Measurements from ENCODE around the gene ZNF746. TPM values are rescaled to one million over a fixed set of nuclear protein-coding genes. Genes with fewer than 3 reads are reported as not detected.

Gene ZNF746
- total RNA-seq, 1 donor from 2014 or later = 20.1 TPM

DNA sequence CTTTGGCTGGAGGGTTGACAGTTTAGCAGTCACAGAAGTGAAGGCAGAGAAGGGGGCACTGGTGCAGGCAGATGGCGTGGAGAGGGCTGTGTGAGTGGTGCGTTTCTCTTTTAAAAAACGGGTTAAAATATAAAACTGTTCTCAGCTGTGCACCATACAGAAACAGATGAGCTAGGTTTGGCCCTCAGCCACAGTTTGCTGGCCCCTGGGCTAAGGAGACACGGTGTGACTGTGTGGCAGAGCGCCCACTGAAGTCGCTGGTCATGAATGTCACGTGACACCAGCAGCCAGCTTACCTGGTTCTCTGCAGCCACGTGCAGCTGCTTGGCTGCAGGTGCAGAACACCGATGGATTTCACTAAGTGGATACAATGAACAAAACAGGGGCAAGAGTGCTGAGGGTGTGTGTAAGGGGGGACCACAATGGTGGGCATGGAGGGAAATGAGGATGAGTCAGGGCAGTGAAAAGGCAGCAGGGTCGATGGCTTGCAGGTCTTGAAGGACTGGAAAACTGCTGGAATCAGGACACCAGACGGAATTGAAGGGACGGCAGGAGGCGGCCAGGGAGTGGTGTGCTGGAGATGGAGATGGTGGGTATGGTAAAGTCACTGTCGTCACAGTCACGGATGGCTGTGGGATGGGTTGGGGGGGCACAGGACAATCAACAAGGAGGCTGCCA, 7.4 kb downstream of the ZNF746 start:
- DNase-seq (ENCODE audit: low read depth) = no peak

DNA sequence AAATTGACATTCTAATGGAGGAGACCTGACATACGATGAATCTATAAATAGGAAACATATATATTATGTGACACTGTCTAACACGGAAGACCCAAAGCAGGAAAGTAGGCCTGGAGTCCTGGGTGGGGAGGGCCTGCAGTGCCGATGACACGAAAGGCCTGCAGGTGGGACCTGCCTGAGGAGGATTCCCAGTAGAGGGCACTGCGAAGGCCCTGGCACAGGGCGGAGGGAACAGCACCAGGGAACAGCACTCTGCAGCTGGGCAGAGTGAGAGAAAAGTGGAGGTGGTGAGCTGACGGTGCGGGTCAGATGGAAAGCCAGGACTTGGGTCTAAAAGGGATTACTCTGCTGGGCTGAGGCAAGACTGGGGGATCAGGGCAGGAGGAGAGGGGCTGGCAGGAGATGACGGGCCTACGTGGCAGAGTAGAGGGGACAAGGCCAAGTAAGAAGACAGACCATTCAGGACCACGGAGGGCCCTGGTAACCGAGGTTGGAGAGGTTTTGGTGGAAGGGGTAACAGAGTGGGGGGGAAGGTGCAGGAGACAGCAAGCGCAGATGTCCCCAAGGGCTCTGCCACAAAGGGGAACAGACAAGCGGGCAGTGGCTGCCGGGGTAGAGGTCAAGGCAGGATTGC, 8.1 kb downstream of the ZNF746 start:
- DNase-seq (ENCODE audit: low read depth) = no peak

DNA sequence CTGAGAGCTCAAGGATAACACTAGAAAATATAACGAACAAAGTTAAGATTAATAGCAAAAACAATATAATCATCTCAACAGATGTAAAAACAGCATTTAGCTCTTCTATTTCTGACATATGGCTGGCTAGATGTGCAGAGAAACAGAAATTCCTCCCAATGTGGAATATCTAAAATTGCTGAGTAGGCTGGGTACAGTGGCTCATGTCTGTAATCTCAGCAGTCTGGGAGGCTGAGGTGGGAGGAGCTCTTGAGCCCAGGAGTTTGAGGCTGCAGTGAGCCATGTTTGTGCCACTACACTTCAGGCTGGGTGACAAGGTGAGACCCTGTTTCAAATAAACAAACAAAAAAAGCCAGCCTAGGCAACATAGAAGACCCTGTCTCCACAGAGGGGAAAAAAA, 18.0 kb downstream of the ZNF746 start:
- DNase-seq (ENCODE audit: low read depth) = no peak

DNA sequence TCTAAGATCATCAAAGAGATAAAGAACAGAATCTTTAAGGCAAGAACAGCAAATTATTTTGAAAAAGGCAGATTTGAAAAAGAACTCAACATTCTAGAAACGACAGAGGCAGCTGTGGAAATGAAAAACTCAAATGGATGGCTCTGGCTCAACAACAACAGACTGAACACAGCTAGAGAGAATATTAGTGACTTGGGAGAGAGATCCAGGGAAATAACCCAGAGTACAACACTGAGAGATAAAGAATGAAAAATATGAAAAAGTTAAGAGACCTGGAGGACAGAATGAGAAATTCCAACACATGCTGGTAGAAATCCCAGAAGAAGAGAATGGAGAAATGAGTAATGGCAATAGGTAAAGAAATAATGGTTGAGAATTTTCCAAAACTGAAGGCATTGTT, 18.9 kb downstream of the ZNF746 start:
- no peak for DNase-seq (ENCODE audit: low read depth)

DNA sequence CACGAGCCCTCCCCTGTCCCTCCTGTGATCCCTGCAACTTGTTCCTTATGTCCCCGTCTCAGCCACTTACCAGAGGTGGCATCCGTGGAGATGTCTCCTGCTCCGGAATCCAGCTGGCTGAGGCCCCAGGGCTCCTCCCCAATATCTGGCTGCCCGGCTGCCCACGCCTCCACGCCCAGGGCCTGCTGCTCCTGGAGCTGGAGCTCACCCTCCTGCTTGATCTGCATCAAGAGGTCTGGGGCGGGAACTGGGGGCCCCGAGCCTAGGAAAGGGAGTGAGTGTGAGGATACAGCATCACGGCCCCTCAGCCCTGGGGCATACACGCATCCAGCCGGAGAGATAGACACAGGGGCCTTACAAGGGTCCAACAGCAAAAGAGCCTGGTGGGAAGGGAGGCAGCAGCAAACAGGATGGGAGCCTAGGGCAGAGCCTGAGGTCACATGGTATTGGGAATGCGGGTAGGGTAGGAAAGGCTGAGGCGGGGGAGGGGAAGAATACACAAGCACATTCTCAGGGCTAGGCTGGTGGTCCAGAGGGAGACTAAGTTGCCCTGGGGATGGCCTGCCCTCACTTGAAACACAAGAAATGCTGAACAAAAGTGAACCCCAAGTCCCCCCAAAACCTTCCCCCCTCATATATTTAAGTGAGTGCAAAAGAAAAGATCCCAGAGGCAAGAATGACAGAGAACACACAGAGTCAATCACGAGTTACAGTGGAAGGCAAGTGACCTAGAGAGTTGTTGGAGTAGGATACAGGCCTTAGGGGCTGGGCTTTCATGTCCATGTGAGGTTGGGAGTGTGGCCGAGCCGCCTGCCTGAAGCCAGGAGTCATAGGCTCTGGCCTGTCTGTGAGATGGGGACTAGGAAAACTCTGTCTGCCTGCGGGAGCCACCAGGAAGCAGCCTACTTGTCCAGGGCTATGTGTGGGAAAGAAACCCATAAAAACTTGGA, 19.8 kb downstream of the ZNF746 start:
- no peak for DNase-seq (ENCODE audit: low read depth)

DNA sequence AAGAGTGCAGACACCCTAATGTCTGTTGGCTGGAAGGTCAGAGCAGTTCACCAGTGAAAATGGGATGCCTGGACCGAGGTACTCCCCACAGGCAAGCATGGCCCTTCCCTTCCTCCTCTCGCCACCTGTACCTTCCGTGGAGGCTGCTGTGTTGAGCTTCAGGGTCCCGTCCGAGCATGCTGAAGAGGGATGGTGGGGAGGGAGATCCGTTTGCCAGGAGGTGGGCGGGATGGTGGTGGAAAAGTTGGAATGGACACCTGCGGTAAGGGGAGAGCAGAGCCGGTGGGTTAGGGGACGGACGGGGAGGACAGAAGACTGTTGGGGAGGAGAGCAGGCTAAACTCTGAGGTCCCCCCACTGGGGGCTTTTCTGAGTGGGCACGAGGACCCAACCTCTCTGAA, 20.8 kb downstream of the ZNF746 start:
- DNase-seq (ENCODE audit: low read depth) = no peak

DNA sequence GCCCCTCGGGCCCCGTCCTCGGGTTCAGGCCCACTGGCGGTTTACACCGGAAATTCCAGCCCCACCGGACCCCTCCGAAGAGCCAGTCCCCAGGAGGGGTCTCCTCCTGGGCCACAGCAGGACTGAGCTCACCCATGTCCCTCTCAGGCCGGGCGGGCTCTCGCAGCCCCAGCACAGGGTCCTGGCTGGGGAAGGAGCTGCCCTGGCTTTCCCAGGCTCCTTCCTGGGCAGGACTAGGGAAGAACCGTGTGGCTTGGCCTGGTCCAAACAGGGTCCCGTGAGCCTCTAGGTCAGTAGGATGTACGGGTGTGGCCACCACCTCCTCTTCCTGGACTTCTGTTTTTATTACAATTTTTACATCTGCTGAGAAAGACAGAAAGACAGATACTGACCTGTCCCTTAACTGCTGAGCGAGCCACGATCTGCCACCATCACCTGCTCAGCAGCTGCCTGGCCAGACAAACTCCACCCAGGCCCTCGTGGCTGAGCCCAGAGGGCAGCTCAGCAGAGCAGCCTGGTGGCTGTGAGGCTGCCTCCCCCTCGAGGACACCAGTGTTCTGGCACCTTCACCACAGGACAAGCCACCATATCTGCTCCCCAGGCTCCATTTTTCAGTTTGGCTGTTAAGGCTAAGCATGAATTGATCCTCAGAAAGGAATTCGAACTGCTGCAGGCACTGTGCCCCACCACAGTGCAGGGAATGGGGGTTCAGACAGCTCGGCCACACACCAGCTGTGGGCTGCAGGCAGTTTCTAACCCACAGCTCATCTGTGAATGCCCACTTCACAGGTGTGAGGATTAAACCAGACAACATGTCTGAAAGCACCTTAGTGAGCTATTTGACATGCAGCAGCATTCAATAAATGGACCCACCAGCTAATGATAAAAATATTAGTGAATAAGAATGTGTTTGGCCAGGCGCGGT, 22.2 kb downstream of the ZNF746 start:
- DNase-seq (ENCODE audit: low read depth) = no peak

DNA sequence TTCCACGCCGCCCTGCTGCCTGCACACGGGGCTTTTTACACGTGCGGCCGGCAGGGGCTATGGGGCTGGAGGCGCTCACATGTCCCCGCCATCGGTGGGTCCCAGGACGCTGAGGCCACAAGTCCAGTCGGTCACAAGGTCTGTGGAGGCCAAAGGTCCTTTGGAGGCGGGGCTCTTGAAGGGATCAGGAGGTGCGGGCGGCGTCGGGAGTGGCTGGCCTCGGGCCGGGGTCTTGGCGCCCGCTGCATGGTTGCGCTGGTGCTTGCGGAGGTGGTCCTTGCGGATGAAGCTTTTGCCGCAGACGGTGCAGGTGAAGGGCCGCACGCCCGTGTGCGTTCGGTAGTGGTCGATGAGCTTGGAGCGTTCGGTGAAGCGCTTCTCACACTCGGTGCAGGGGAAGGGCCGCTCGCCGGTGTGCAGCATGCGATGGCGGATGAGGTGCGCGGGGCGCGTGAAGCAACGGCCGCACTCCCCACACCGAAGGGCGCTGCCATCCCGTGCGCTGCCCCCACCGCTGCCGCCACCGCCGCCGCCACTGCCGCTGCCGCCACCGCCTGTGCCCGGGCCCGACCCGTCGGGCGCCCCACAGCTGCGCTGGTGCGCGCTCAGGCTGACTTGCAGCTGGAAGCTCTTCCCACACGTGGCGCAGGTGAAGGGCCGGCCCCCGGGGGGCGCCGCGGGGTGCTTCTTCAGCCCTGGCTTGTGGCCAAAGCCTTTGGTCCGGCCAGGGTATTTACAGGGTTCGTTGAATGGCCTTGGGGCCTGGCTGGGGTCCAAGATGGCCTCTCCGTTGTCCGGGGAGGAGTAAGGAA, 23.1 kb downstream of the ZNF746 start:
- DNase-seq (ENCODE audit: low read depth) = no peak

DNA sequence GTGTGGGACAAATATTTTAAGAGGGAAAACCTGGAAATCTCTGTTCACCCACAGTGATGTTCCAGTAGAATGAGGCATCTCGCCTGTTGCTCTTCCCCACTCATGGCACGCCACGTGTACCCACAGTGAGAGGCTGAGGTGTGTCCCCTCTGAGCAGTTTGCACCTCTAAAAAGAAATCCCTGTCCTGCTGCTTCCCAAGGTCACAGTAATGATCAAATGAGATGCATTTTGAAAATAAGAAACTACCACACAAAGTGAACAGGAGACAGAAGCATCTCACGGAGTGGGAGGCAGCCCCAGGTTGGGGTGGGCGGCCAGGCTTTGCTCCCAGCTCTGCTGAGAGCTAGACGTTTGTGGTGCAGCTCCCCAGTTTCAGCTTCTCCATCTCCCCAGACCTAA, 24.4 kb downstream of the ZNF746 start:
- no peak for DNase-seq (ENCODE audit: low read depth)

DNA sequence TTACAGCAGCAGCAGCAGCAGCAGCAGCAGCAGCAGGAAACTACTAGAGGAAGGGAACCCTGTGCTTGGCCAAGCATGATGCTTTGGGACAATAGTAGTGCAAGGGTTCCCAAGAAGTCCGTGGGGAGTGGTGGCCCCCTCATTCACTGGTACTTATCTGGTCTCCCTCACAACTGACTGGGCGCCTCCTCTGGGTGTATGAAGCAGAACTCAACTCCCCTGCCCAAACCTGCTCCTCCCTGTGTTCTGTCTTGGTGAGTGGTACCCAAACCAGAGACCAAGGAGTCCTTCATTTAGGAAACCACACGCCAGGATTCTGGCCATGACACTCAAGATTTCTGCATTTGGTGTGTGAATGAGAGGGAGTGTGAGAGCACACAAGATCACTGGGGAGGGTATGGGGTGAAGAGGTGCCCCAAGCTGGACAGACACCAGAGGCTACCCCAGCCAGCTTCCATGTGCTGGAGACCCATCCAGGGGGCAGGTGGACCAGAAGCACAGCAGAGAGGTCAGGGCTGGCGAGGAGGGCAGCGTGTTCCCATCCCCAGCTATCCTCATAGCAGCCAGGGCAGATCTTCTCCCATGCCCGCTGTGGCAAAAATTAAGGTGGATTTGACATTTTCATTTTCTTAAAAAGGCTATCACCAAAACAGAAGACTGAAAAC, 26.2 kb downstream of the ZNF746 start:
- DNase-seq (ENCODE audit: low read depth) = no peak

DNA sequence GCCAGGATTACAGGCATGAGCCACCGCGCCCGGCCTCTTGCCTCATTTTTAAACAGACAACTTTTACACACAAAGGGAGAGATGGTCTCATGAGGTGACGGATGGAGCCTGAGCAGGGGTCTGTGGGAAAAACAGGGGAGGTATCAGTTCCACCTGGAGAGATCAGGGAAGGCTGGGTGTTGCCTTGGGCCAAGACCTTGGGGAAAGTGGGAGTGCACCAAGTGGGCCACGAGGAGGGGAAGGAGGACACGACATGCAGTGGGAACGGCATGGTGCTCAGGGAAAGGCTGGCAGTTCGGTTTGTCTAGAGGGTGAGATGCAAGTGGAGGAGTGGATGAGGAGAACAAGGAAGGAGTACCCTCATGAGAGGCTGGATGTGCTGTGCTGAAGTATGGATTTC, 27.8 kb downstream of the ZNF746 start:
- no peak for DNase-seq (ENCODE audit: low read depth)

DNA sequence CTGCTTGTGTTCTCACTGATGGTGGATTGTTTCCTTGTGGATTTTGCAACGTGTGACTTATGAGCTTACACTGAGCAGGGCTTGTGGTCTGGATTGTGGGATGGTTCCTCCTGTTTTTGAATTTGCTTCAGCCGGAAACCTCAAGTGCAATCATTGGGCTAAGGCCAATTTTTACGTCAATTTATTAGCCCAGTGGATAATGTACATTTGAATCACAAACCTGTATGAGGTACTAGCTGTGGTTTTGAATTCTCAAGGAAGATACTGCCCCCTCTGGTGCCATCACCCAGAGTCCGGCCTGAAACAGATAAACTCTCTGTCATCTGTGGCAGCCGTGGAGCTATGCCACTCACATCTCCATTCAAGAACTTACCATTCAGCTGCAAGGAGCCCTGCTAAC, 29.4 kb downstream of the ZNF746 start:
- no peak for DNase-seq (ENCODE audit: low read depth)

DNA sequence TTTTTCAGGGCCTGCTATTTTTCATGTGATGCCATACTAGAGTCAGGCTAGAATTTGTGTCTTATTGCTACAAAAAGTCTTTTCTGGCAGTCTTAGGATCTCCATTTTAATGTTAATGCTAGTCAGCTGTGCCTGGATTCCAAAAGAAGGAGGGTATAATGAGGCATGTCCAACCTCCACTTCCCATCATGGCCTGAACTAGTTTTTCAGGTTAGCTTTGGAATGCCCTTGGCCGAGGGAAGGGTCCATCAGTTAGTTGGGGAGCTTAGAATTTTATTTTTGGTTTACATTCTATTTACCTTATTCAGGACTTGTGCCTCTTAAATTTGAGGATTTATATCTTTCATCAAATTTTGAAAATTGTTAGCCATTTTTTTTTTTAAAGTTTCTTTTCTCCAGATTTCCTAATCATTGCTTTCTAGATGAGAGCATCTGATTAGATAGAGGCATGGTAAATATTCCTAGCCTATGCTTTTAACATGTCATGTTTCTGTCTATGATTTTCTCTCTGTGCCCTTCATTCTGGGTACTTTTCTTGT, 30.2 kb downstream of the ZNF746 start:
- no peak for DNase-seq (ENCODE audit: low read depth)

DNA sequence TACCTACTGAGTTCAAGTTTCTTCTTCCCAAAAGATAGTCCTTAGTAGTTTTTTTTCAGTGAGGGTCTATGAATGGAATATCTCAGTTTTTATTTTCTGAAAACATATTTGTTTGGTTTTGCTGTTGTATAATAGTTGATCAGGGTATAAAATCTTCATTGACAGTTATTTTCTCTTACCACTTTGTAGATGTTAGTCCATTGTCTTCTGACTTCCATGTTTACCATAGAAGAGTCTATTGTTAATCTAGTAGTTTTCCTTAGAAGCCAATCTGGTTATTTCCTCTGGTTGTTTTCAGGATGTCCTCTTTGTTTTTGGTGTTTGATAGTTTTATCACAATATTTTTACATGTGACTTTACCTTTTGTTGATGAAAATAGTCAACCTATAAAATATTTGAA, 31.2 kb downstream of the ZNF746 start:
- no peak for DNase-seq (ENCODE audit: low read depth)

DNA sequence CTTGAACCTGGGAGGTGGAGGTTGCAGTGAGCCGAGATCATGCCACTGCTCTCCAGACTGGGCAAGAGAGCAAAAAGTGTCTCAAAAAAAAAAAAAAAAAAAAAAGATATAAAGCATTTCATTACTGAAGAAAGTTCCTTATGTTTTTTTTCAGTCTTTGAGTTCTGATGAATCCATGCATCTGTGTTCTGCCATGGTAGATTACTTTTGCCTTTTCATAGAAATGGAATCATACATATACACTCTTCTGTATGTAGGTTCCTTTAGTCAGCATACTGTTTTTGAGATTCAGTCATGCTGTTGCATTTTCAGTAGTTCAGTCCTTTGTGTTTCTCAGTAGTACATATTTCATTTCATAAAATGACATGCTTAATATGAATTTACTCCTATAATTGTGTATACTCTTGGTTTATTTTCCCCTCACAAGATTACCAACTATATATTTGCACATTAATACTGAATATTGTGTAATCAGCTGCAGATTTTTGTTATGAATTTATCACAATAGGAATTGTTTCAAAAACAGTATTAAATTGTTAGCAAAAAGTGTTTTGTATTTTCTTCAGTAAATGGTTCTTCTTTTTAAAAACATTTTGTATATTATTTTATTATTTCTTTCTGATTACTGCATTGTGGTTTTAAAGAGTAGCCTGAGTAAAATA, 34.0 kb downstream of the ZNF746 start:
- DNase-seq (ENCODE audit: low read depth) = no peak

DNA sequence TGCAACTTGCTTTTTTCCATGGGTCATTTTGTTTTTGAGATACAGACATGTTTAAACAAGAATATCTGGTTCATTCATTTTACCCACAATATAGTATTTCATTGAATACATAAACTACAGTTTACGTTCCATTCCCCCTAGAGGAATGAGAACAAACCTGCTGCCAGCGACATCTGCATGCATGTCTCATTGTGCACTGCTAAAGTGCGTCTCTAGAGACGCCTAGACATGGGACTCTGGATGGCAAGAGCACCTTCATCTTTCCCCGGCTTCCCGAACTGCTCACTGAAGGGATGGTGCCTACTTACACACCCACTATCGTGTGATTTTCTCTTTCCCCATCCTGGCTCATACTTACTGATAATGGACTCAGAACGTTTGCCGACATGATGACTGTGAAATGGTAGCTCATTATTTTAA, 35.5 kb downstream of the ZNF746 start:
- no peak for DNase-seq (ENCODE audit: low read depth)

DNA sequence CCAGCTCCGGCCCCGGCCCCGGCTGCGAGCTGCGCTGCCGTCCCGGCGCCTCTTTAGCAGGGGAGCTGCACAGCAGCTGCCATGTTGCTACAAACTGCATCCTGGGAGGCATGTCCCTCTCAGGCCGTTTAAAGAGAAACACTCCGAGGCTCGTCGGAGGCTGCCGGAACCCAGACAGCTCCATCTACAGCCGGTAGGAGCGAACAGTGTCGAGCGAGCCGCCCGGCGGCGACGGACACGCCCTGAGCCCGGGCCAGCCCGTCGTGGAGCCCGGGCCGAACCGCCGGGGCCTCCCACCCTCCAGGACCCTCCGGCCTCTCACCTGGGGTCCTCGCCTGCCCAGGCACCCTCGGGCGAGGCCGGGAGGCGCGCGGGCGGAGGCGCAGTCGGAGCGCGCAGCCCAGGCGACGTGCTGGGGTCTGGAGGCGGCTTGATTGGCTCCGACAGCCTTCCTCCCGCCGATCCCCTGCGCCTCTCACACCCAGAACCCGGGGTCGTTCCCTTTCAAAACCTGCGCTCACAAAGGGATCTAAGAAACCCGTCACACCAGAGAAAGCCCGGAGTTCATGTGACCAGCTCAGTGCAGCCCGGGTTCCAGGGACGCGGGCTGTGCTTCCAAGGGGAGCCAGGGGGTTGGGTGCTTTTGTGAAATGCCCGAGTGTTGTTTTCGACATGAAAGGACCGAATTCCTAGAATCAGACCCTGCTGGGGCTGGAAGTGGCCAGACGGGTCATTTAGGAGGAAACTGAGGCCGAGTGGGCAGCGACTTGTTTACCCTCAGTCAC, 36.9 kb downstream of the ZNF746 start, which contains the start of gene ZNF777:
Gene ZNF777 (minus strand): TSS at position 570 of the 785 bp plus-strand sequence. CDS start 5,040 bp downstream, outside the sequence.
- DNase-seq (ENCODE audit: low read depth) = peak; percentile 81

Data from renal cortical epithelial cell (primary cell).